IPS-18c (cell line): ENCODE data around the gene UIMC1.

ENCODE experiments used
- H3K4me3 ChIP-seq: 2 replicates; pipeline ENCODE4 v1.7.0; 2013; ENCODE audit warnings: low read depth, mild to moderate bottlenecking, low read length, moderate library complexity; ENCODE audit not compliant: insufficient read depth
- H3K9me3 ChIP-seq: one replicate; pipeline ENCODE4 v1.6.1; 2013; ENCODE audit warnings: mild to moderate bottlenecking, low read length, moderate library complexity; ENCODE audit not compliant: control insufficient read depth, insufficient read depth

UIMC1 gene

DNA sequence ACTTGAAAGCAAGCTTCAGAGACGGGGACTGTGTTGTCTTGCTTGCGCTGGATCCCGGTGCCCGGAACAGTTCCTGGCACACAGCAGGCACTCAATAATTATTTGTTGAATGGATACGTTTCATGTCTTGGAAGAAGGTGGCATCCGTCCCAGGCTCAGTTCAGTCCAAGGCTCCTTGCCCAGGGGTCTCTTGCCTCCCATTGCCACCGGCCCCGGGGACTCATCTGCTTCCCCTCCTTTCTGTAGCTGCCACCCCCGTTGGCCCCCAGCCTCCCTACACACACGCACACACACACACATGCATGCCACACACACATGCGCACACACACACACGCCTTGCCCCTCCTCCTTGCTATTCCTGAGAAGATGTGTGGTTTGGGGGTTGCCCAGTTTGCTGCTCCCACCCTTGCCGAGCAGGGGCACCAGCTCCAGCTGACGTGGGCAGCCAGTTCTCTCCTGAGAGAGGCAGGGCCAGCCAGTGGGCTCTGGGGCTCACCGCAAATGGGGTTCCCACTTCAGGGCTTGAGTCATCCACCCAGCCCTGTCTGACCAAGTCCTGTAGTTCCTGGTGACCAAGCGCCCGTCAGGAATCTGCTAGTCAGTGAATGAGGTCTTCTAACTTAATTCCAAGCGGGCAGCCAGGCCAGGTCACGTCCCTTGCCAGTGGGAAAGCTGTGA, 149.2 kb downstream of the UIMC1 start:
- H3K9me3 ChIP-seq: no peaks in the 10 kb centered on the region
- no peak overlapping the region for H3K4me3 ChIP-seq

GRCh38 chr5:176856746-176857145, 149.8 kb downstream of the UIMC1 start:
- H3K9me3 ChIP-seq: no peaks in the 10 kb centered on the region
- H3K4me3 ChIP-seq: no peak overlapping the region

DNA sequence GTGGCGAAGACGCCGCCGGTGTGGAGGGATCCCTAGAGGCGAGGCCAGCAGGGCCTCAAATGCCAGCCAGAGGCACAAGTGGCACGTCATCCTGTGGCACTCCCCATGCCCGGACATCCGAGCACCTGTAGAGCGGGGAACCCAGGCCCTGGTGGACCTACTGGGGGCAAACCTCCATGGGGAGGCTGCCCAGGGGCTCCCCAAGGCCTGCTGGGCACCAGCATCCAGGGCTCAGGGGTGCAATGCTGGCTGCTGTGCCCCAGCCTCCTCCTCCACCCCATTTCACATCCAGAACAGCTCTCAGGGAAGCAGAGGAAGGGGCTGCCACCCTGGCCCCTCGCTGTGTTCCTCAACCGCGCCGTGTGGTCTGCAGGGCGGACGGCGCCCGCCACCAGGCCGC, 151.0 kb downstream of the UIMC1 start:
- H3K4me3 ChIP-seq: no peak overlapping the region
- no peaks in the 10 kb centered on the region for H3K9me3 ChIP-seq
